GM10847 (cell line): ENCODE data around the gene BBLN.
A peak's percentile ranks its signal among the peaks of the same experiment; 100 is the strongest.

Experiments used
- POLR2A ChIP-seq: IDR thresholded peaks from 2 replicates; pipeline ENCODE4 v1.6.1; 2011; ENCODE audit not compliant: insufficient read length; ENCODE audit errors: extremely low read depth

The BBLN gene

DNA sequence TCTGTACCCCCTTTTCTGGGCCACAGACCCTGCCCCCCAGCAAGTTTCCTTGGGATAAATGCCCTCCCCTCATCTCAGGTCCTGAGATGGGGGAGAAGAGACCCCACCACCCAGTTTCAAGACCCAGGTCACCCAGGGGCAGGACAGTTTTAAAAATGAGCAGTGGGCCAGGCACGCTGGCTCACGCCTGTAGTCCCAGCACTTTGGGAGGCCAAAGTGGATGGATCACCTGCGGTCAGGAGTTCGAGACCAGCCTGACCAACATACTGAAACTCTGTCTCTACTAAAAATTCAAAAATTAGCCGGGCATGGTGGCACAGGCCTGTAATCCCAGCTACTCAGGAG is 38.6 kb upstream of the BBLN start:
- no peak for TF ChIP-seq POLR2A

DNA sequence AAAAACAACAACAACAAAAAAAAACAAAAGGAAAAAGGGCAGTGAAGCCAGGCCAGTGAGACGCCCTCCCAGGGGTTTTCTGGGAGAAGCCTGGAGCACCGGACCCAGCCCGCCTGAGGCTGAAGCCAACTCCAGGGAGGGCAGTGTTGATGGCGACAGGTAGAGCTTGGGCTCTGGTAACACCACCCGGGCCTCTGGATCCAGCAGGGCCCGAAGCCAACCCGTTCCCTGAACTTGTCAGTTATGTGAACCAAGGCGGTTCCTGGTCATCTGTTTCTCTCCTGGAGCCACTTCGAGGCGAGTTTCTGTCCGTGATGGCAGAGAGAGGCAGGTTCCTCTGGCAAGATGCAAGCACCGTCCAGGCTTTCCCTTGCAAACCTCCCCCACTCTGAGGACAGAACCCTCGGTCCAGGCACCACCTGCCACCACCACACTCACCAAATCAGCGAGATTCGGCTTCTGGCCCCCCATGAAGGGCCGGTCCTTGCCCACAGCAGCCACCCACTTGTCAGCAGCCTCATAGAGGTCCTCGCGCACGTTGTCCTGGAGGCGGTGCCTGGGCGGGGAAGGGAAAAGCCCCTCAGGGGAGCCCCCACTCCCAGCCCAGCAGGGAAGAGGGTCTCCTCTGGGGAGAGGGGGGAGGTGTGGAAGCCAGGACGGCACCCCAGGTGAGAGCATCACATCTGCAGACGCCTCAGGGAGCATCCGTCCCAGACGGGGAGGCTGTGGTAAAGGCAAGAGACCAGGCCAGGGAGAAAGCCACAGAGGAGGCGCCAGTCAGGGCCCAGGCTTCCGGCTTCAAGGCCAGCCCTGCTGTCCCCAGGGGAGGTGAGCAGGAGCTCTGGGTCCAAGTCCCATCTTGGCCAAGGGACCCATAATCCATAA is 37.9 kb upstream of the BBLN start:
- TF ChIP-seq POLR2A = no peak

DNA sequence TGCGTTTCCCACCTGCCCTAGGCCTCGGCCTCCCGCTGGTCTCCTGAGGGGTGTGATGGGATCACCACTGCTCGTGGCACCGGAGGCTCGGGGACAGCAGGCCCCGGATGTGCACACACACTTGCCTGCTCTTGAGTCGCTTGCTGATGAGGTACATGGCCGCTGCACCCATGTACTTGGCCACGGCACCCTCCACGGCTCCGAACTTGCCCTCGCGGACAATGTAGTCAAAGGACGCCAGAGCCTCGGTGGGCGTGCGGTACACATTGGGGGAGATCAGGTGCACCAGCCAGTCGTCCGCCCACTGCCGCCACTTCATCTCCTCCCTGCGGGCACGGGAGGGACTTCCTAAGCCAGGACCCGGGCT is 37.3 kb upstream of the BBLN start:
- TF ChIP-seq POLR2A = no peak

DNA sequence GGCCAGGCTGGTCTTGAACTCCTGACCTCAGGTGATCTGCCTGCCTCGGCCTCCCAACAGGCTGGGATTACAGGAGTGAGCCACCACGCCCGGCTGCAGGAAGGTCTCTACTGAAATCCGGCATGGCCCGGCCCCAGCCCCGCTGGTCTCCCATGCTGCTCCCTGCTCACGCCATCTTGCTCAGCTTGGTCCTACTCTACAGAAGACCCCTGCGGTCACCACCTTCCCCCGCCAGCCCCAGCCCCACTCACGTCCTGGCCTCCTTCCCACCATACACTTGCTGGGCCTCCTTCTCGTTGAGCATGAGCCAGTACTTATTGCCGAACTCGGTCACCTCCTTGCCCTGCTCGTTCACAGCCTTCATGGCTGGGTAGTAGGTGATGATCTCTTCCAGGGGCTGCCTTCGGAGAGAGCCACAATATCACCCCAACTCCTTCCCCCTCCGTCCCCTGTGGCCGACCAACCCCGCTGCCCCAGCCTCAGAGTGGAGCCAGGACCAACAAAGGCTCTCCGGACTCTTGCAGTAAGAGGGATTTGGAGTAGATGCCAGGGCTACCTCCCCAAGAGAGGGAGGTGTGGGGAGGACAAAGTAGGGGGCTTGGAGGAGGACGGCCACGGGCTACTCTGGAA is 36.5 kb upstream of the BBLN start:
- TF ChIP-seq POLR2A = no peak

DNA sequence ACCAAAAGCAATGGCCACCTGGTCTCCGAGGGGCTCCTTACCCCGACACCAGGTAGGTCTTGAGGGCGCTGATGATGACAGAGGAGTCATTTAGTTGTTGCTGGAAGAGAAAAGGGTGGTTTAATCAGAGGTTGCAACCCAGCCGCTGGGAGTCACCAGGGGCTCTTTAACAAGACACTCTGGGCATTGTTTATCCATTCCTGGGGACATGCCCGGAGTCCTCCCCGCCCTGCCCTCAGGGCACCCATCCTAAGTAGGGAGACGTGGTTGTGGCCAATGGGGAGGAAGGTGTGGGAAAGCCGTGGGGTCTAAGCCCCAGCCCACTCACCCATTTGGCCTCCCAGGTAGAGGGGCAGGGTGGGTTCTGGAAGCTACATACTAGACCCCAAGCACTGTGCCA is 35.6 kb upstream of the BBLN start:
- no peak for TF ChIP-seq POLR2A

DNA sequence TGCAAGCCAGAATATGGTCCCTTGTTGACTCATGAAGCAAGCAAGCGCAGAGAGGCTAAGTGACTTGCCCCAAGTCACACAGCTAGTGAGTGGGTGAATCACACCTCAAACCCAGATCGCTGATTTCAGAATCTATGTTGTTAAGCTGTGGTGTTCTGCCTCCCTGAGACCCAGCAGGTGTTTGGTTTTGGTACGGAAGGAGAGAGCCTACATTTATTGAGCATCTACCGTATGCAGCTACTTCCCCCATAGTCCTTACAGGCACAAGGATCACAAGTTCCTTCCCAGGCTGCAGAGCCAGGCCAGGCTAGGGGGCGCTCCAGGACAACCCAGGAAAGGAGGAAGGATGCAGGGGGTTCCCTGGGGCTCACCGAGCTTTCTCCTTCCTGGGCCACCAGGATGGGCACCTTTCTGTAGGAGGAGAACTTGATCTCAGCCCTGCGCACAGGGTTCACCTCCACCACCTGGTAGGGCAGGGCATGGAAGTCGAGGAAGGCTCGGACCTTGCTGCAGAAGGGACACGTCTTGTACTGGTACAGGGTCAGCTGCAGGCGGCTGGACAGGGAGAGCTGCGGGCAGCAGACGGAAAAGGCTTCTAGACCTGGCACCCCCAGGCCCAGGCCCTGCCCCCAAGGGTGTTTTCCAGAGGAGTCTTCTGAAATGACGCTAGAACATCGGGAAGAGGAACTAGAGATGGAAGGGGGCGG is 35.0 kb upstream of the BBLN start:
- no peak for TF ChIP-seq POLR2A

DNA sequence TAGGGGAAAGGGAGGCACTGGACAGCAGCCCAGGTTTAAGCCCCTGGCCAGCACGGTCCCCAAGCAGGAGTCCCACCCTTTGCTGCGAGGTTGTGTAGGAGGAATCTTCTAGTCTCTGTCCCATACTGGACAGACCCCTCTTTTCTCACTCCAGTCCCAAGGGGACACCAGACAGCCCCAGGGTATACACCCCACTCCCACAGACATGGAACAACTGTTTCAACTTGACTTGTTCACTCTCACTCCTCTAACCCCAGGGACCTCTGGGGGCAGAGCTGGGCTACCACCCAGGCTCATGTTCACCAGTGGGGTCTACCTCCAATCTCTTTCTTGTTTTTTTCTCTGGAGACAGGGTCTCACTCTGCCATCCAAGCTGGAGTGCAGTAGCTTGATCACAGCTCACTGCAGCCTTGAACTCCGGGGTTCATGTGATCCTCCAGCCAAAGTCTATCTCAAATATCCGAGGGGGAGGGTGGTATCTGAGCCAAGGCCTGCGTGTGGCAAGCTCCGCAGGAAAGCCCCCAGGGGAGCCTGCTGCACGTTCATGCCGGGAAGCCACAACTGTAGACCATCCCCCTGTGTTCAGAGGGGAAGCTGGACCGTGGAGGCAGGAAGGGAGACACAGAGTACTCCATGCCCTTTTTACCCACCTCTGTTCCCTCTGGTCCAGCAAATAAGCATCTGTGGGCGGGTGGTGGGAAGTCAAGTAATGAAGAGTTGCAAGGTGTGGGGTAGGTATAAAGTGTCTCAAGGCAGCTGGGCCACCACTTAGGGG is 34.3 kb upstream of the BBLN start:
- TF ChIP-seq POLR2A = no peak

DNA sequence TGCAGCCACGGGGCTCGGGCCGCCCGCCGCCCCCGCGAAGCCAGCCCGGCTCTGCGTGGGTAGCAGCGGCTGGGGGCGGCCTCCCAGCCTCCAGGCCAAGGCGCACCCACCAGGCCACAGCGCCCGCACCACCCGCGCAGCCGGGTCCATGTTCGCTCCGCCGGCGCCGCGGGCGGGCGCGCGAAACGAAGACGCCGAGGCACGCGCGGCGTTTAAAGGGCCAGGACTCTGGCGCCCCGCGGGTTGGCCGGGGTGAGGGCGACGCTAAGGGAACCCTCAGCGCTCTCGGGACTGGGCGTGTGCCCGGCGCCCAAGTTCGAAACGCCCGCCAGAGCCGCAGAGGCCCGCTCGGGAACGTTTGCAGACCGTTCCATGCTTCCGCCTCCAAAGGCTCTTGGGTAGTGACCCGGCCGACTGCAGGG is 32.5 kb upstream of the BBLN start, which contains the start of gene PTGES2:
TSS of gene PTGES2 (minus strand) at position 162 of the 422 bp plus-strand sequence. CDS start at position 150, 12 bp downstream.
- peak; percentile 50 for TF ChIP-seq POLR2A

DNA sequence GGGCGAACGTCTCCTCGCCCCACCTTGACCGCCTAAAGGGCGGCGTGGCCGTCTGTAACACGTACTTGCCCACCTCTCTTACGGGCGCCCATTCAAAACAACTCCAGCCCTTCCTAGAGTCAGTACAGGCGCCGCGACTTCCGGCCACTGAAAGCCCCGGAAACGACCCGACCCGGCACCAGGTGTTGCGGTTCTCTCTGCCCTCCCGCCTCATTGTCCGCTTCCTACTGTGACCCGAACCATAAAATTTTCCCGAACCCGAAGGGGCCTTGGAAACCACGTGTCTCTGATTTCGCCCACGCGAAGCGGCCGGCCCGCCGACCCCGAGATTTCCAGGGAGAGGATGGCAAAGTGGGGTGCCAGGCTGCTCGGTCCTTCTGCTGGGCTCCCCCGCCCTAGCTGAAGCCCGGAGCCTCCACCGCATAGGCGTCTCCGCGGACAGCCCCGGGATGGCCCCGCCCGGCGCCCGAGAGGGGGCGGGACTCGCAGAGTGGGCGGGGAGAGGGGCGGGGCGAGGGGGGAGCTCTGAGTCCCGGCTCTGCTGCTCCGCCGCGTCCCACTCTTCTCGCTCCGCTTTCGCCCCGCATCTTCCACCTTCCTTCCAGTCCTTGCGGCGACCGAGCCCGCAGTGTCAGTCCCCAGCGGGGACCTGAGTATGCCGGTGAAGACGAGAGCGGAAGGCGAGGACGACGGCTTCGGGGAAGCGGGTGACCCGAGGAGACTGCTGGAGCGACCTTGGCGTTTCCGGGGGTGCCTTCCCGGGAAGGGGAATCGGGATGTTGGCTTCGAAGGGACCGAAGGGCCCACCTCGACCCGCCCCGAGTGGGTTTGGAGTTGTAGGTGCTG is 31.9 kb upstream of the BBLN start:
- TF ChIP-seq POLR2A = peak; percentile 36

DNA sequence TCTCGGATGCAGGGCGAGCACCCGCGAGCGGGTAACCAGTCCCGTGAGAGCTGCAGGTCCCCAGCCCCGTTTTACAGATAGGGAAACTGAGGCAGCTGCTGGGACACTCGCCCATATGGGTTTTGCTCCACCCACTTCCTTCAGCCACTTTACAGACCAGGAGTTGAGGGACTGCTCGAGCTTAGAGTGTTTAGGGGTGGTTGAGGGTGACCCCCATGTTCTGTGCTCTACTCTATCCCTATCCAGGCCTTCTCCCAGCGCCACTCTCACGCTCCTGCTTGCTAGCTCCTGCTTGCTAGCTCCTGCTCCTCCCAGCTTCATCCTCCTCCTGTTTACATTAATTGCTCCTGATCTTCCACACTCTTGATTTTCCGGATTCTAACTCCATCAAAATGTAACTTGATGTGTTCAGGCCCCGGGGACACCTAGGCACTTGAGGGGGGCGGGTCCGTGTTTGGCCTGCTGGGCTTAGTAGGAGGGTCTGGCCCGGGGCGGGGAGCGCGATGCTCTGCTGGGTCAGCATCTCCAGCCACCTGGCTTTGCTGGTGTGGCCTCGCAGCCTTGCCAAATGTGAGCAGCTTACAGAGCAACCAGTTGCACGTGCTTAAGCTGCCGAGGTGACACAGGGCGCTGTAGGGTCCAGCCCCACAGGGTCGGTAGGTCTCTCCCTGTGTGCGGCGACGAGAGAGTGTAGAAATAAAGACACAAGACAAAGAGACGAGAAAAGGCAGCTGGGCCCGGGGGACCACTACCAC is 31.1 kb upstream of the BBLN start:
- TF ChIP-seq POLR2A = no peak

DNA sequence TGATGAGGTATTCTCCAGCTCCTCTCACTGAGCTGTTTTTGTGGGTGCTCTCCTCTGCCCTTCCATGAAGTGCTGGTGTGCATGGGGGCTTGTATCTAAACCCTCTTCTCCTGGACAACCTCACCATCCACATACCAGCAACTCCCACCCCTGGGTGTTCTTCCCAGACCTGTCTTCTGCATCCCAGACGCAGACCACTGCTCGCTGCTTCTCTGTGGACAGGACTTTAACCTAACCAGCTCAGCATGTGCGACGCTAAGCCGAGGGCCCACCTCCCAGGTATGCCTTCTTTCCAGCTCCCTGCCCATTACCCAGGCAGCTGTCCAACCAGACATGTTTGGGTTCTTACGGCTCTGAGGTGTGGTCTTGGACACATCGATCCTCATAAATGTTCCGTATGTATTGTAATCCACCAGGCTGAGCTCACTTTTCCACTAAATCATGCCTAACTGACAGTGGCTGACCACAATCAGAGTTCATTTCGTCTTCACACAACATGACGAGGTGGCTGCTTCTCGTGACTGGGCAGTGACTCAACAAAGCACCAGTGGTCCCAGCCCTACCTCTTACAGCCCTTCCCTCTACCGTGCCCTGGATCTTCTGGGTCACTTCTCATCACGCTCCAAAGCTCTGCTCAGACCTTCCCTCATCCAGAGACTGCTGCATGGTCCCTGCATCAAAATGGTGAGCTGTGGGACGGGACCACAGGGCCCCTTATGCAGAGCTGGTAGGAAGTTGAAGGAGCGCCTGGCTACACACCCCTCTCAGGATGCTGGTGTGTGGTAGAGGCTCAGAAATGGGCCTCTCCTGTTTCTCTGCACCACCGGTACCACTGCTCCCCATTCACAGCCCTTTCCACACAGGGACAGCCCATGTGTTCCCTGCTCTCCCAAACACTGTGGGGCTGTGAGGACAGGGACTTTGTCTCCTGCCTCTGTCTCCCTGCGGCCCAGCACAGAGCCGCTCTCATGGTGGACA is 23.0 kb upstream of the BBLN start:
- TF ChIP-seq POLR2A = no peak

DNA sequence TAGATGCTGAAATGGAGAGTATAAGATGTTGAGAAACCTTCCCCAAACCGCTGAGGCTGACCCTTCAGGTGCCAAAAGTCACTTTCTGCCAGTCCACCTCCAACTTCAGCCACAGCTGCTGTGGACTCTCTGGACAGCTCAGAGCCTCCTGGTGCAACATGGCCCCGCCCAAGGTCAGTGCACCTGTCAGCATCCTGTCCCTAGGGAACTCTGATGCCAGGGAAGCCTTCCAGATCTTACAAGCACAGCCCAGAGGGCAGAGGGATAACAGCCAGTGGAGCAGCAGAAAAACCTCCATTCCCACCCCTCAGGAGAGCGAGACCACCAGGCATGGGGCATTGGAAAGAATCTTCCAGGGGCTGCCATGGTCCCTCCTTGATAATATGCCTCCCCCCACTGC is 22.1 kb upstream of the BBLN start:
- no peak for TF ChIP-seq POLR2A

DNA sequence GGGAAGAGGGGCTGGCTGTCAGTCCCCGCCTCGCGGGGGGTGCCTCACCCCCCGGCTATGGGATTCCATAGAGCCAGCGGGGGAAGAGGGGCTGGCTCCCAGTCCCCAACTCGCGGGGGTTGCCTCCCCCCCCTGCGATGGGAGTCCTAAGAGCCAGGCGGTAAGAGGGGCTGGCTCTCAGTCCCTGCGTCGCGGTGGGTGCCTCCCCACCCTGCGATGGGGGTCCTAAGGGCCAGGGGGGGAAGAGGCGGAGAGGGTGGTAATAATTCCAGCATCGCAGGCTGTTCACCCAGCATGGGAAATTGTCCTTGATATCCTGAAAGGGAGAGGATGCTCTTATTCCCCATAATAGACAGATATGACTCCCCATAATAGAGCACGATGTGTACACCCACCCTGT is 20.4 kb upstream of the BBLN start:
- TF ChIP-seq POLR2A = no peak
